DMS153 treated with DMSO at 0.1 percent for 48 hours (cell line): Measurements from ENCODE around the gene PTPRD.

Experiments used
- DNase-seq: peaks from one replicate; lab custom pipeline; 2025; ENCODE audit not compliant: unreplicated experiment; lab: John Stamatoyannopoulos, UW

PTPRD gene

GRCh38 chr9:9917400-9917799, 695.4 kb downstream of the PTPRD start:
- DNase-seq, result no peak

- DNase-seq, result no peak
These were observed 698.6 kb downstream of the PTPRD start for GRCh38 chr9:9914174-9914573.

GRCh38 chr9:9913276-9913832, 699.4 kb downstream of the PTPRD start:
- no peak for DNase-seq

- DNase-seq, result peak; percentile 38
These were observed 700.3 kb downstream of the PTPRD start for GRCh38 chr9:9912459-9912858.

- DNase-seq, result no peak
These were observed 707.1 kb downstream of the PTPRD start for GRCh38 chr9:9905736-9906135.

- no peak for DNase-seq
These were observed 708.8 kb downstream of the PTPRD start for GRCh38 chr9:9904041-9904440.

GRCh38 chr9:9901624-9902023, 711.2 kb downstream of the PTPRD start:
- no peak for DNase-seq

- no peak for DNase-seq
These were observed 719.0 kb downstream of the PTPRD start for GRCh38 chr9:9893837-9894236.

- no peak for DNase-seq
These were observed 720.6 kb downstream of the PTPRD start for GRCh38 chr9:9892217-9892616.

- no peak for DNase-seq
These were observed 731.1 kb downstream of the PTPRD start for GRCh38 chr9:9881692-9882091.

GRCh38 chr9:9874270-9874669, 738.5 kb downstream of the PTPRD start:
- DNase-seq, result no peak

- DNase-seq, result no peak
These were observed 750.5 kb downstream of the PTPRD start for GRCh38 chr9:9862235-9862810.

- peak; percentile 24 for DNase-seq
These were observed 757.4 kb downstream of the PTPRD start for GRCh38 chr9:9855177-9856078.

- no peak for DNase-seq
These were observed 765.1 kb downstream of the PTPRD start for GRCh38 chr9:9847750-9848149.

- DNase-seq, result no peak
These were observed 766.2 kb downstream of the PTPRD start for GRCh38 chr9:9846557-9846956.

GRCh38 chr9:9820436-9820835, 792.4 kb downstream of the PTPRD start:
- DNase-seq, result no peak

- no peak for DNase-seq
These were observed 792.9 kb downstream of the PTPRD start for GRCh38 chr9:9819886-9820285.

GRCh38 chr9:9817176-9817575, 795.6 kb downstream of the PTPRD start:
- DNase-seq, result no peak

GRCh38 chr9:9804109-9804508, 808.7 kb downstream of the PTPRD start:
- DNase-seq, result no peak

- DNase-seq, result no peak
These were observed 813.5 kb downstream of the PTPRD start for GRCh38 chr9:9799287-9799686.

- DNase-seq, result no peak
These were observed 820.5 kb downstream of the PTPRD start for GRCh38 chr9:9792144-9792857.

- DNase-seq, result peak; percentile 42
These were observed 821.2 kb downstream of the PTPRD start for GRCh38 chr9:9791611-9792010.
